GM21447 (cell line): ENCODE measurements around the gene UBXN10.
"Not testable (repeated sequence)": the region's sequence is repeated elsewhere in the genome, so short reads cannot be mapped to it uniquely, and the experiment has no call there.

Experiments
- ATAC-seq: cut with Tn5 transposase; IDR thresholded peaks from one replicate; pipeline ENCODE4 v1.9.1; 2021; ENCODE audit not compliant: unreplicated experiment

Gene UBXN10

DNA sequence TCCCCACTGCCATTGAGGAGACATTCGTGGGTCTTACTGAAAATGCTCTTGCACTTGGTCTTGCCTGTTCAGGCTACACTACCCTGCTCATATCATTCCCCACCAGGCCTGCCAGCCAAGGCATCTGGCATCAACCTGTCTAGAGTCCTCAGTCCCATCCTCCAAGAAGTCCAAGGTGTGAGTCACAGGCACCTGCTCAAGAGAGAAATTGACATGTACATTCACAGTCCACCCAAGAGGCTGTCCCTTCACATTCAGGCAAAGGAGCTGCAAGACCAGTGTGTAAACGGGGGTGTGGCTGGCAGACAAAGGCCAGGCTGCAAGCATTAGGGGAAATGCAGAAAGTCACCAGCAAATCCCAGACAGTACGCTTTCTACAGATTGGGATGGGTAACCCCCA, 13.5 kb downstream of the UBXN10 start:
- ATAC-seq, result no peak

DNA sequence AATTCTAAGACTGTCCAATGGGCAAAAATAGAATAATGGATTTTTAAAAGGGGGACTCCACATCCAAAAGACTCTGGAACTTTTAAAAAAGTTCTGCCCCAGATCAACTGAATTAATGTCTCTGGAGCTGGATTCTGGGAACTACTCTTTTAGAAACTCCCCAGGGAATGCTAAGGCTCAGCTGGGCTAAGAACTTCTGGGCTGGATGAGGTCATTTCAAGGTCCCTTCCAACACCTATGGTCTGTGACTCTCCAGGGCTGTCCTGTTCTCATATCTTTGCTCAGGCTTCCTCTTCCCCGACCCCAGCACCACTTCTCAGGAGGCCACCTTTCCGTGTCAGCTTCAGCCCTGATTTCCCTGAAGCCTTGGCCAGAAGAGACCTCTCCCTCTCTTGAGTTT, 13.9 kb downstream of the UBXN10 start:
- ATAC-seq, result no peak

DNA sequence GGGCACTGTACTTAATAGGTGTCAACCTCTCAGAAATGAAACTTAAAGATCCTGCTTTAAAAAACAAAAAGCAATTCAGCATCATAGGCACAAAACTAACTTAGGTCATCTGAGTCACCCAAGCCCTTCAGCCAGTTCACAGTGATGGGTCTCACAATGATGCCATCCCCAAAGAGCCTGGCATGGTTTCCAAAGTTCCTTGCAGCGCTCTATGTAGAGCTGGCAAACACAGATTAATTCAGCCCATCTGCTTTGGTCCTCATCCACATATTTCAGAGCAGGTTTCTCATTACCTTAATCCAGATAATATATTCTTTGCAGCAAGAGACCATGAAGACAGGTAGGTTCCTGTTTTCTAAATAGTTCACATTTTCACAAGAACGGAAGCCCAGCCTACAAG, 15.1 kb downstream of the UBXN10 start:
- no peak for ATAC-seq

DNA sequence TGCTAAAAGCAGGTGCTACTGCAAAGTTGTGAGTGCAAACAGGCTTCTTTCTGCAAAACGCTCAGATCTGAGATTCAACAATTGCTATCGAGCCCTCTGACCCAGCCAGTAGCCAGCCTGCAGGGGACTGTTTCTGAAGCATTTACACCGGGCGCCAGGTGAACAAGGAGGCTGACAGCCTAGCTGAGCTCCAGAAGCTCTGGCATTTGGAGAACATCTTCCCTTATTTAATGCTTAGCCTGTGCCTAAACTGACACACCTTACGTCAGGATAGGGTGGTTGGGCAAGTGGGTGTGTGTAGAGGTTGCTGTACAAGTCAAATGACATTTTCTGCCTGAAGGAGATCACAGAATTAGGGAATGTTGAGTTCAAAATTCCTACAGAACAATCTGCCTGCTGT, 16.3 kb downstream of the UBXN10 start:
- no peak for ATAC-seq

DNA sequence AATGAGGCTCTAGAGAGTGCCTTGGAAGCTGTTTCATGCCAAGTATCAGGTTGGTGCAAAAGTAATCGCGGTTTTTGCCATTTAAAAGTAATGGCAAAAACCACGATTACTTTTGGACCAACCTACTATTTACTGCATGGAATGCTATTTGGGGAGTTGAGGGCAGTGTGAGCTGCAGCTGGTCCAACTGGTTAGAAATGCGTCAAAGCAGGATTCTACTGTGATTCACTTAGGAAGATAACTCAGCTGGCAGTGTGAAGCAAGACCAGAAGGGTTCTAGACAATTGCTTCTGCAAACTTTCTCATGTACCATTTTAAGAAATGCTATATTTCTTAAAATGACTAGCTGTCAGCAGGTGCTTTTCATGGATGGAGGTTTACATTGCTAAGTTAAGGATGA, 21.6 kb downstream of the UBXN10 start:
- ATAC-seq, result no peak

DNA sequence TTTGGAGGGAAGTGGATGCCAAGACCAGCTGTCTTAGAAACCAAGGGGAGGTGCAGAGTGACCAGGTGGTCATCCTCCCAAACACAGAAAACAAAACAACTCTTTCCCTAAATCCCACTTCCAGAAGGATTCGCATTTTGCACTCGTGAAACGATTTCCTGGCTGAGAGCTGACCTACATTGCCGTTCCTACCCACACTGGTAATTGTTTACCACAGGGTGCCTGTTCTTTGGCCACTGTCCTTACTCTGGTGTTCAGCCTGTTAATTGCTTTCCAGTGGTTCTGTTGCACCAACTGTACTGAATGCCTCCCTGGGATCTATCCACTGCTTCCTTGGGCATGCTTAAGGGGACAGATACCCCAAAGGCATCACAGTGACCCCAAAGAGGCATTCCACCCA, 23.6 kb downstream of the UBXN10 start:
- no peak for ATAC-seq

DNA sequence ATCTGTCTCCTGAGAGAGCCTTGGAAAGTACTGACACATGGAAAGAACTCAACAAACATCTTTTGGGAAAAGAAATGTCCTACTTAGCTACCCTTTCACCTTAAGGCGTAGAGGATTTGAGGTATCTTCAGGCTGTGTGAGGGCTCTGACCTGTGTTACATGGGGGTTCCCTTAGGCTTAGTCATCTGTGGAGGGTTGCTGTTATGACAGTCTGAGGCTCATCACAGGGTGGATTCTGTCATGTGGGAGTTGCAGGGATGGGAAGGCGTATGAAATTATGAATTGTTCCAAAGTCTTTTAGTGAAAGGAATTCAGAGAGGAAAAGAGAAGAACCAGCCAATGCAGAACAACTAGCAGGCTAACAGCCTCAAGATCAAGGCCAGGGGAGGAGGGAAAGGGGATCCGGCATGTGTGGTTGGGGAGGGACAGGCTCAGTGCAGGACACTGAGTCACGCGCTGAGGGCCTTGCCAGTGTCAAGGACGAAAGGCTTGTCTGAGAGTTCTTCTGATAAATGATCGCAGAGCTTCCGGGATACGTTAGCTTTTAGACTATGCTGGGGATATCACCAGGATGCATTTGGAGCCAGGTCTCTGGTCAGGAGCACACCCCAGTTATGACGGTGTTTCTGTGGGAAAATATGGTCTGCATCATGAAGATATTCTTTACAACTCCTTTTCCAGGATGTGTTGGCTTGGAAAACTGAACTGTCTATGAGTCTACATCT, 25.0 kb downstream of the UBXN10 start:
- no peak for ATAC-seq

DNA sequence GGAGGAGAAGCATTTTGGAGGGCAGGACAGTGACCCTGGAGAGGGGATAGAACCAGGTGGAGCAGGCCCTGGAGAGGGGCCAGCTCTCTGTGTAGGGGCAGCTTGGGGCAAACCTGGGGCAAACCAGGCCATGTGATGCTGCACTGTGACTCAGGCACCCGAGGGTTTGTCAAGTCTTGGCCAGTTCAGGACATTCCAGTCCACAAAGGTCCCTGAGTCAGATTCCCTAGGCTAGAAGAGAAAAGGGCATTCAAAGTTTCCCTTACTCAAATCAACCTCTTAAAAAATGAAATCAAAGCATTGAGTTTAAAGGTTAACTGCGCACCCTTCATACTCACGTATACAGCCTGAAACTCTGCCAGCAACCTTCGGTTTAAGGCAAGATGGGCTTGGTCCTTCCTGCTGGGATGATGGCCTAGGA, 25.6 kb downstream of the UBXN10 start:
- ATAC-seq, result no peak

DNA sequence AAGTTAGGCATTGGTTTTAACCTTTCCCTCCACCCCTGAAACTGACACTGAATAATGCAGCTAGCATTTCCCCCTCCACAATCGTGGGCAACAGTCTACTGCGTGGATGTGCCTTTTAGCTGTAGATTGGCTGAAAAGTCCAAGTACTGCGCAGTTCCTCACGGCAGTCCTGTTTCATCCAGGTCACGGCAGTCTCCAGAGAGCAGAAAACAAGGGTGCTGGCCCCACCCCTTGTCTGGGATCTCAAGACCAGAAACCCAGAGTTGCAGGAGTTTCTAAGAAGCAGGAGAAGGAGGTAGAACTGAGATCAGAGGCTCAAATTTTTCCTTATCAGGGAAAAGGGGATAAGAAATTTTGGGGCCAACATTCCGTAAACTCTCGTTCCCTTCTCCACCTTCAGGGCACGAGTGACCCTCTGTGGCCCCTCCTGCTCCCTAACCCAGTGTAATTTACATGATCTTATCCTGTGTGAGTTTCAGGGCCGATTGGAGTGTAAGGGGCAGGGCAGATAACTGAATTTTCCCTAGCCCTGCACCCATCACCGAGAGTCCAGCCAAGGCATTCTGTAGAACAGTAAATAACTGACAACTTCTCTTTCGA, 26.3 kb downstream of the UBXN10 start:
- no peak for ATAC-seq

DNA sequence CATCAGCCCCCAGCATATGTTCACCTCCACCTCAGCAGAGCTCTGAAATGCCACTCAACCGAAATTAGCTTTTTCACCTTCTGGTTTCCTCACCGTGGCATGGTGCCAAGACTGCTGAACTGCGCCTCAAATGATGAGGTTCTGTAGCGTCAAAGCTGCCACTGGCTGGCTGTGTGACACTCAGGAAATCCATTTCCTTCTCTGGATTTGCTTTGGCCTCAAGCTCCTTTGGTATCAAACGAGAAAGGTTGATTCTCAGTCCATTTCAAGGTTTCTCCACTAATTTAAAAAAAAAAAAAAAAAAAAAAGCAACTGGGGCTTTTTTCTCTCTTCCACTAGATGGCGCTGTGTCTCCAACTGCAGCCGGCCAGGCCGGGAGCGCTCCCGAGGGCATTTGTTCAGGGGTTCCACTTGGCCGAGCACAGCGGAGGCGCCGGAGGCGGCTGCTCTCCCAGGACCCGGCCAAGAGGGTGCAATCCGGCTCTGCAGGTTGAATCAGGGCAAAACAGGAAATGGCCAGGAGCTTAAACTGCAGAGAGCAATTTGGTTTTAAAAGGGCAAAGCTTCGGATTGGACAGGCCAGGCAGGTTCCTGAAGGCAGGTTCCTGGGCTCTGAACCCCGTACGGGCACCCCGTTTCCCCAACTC, 26.9 kb downstream of the UBXN10 start:
- ATAC-seq, result no peak

DNA sequence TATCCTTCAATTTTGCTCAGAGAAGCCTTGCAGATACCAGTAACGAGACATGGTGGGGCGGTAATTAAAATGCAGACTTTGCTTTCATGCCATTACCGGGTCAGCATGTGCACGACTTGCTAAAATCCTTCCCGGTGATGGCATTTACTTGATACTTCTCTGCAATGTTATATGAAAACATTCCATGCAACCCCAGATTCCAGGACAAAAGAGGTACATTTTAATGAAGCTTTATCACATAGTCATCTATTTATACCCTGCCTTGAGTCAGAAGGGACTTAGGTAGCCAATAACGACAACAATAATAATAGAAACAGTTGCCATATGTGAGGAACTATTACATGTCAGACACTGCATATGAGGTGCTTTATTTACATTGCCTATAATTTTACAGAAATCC, 29.8 kb downstream of the UBXN10 start:
- ATAC-seq, result no peak

DNA sequence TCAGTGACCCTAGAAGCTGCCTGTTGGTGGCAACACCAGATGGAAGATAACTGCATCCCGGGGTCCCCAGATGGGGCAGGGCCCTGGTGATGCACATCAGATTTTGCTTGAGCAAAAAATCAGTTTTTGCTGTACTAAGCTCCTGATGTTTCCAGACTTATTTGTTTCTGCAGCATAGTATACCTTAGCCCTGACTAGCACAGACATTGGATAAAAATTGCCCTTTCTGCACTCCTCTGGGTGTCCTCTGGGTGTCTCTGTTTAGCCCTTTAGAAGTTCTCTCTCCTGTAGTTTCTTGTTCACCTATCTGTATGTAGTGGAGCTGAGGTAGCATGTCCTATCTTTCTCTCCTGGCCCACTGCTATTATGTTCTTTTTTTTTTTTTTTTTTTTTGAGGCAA, 30.7 kb downstream of the UBXN10 start:
- ATAC-seq, result peak; percentile 57

DNA sequence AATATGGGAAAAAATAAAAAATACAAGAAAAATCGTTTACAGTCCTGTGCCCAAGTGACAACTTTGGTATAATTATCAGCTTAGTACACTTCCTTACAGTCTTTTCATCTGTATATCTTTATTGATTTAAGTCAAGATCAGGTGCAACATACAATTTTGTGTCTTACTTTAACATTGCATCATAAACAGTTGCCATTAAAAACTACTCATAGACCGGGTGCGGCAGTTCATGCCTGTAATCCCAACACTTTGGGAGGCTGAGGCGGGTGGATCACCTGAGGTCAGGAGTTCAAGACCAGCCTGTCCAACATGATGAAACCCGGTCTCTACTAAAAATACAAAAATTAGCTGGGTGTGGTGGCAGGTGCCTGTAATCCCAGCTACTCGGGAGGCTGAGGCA, 33.2 kb downstream of the UBXN10 start:
- ATAC-seq, result not testable (repeated sequence)

DNA sequence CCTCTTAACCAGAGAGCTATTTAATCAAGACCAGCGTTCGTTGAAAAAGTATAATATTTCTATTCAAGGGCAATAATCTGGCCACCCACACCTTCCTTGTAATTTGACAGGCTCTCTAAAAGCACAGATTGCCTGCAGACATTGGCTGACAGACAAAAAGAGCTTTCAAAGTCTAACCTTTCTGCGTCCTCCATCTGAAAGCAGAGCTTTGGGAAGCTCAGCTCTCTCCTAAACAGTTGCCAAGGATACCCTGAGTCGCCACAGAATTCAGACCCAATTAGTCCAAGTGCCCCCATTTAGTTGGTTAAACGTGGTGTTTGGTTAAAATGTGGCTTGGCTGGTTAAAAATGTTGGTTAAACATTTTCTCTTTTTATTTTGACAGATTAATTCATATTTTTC, 34.1 kb downstream of the UBXN10 start:
- ATAC-seq, result no peak

DNA sequence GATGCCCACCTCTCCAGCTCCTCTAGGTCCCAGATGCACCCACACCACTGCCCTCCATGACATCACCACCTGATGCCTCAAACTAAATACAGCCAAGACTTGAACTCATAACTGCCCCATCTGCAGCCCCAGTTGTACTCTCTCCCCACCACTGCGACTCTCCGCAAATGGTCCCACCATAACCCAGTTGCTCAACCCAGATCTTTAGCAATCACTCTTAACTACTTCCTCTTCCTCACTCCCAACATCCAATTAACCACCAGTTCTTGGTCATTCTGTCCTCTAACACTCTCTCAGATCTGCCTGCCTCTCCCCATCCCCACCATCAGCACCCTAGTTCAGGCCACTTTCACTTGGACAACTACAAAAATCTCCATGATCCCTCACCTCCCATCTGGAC, 37.2 kb downstream of the UBXN10 start:
- ATAC-seq, result no peak

DNA sequence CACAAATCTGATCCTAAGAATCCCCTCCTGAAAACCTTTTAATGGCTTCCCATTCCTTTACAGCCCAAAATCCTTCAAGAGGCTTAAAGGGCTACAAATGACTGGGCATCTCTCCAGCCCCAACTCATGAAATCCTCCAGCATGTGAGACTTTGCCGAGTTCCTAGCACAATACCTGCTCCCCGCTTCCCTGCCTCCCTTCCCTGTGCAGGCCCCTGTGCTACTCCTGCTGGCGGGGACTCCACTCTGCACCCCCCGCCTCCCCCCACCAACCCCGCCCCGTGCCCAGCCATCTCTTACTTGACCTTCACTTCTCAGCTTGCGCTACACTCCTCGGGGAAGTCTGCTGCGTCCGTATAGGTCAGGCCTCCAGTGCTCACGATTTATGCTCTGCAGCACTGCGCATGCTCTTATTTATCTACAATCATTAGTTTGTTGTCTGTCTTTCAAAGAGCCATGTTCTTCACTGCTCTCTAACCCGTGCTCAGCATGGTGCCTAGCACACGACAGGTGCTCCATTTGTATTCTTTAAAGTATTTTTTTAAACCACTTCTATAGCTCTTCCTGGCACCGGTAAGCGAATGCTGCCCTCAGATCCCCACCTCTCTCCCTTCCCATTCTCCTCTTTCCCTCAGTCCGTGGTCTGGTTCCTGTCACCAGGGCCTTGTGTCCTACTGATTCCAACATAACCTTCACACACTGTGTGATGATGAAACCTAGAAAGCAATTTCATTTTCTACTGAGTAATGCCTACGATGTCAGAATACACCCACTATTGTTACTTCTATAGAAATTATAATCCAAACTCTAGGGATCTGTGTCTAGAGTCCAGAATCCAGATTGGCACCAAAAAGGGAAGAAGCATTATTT, 37.9 kb downstream of the UBXN10 start:
- no peak for ATAC-seq

DNA sequence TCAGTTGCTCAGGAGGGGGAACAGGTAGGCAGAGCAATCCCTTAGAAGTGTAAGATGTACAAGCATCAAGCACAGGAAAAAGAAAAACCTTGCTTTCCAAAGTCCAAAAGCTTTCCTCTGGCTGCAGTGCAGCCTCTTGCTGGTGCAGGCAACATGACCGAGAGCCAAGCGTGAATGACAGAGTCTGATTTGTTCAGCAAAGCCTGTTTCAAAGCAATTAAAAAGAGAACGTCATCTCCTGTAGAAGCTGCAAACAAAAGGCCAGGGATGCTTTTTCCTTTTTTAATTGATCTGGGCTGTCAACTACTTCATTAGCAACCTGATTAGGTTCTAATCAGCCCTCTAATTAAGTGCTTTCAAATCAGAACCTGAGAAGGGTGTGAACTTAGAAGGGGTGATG, 38.6 kb downstream of the UBXN10 start:
- ATAC-seq, result no peak

DNA sequence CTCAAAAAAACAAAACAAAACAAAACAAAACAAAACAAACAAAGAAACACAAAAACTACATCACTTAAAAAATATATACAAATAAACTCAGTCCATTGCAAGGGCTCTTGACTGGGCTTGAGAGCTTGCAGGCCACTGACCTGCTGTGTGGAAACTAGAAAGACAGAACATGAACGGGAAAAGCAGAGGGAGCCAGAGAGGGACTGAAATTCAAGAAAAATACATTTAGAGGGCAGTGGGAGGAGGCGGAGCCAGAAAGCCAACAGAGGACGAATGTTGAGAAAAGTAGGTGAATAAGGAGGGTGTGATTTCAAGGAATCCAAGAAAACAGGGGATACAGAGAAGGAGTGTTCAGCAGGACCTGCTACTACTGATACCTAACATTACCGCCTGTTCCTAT, 41.8 kb downstream of the UBXN10 start:
- ATAC-seq, result no peak

DNA sequence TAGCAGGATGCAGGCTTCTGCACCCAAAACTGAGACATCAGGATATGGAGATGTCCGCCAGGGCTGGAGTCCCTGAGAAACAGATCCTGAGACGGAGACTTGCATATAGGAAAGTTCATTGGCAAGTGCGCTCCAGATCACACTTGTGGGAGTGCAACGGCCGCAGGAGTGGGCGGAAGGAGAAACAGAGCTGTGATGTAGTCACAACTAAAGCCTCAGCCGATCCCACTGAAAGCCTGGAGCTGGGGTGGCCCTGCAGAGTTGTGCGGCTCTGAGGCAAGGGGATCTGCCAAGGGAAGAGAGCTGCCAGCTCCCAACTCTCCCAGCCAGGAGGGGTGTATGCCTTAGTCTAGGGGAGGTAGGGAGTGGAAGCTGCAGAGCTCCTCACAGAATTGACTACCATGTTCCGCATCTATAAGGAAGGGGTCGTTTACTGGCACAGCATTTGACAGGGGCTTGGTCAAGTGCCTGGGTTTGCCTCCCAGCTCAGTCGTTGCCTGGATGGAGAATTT, 42.5 kb downstream of the UBXN10 start:
- no peak for ATAC-seq

DNA sequence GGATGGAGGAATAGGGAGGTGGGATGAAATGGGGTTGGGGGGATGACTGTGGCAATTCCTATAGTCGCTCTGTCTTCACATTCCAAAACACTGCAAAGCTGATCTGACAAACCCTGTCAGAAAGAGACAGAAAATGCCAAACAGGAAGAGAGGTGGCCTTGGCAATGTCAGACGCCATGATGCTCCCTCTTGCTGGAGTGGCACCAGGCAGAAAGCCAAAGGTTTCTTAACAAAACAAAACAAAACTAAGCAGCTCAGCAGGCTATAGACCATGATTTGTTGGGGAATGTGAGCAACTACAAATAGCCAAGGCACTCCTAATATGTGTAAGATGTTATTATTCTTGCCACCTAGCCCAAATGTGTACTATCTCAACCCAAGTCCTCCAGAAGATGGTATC, 43.3 kb downstream of the UBXN10 start:
- ATAC-seq, result no peak

DNA sequence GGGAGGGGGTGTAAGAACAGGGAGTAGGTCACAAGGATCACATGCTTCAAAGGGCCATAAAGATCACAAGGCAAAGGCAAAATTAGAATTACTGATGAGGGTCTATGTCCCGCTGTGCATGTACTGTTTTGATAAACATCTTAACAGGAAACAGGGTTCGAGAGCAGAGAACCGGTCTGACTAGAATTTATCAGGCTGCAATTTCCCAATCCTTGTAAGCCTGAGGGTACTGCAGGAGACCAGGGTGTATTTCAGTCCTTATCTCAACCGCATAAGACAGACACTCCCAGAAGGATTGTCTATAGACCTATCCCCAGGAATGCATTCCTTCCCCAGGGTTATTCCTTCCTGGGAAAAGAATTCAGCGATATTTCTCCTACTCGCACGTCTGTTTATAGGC, 46.7 kb downstream of the UBXN10 start:
- not testable (repeated sequence) for ATAC-seq
